ENCODE data around the gene SLC25A21. TPM values are rescaled to one million over a fixed set of nuclear protein-coding genes. Genes with fewer than 3 reads are reported as not detected.

SLC25A21 gene
- total RNA-seq, 1 experiment from 2014 or later: 7.1 TPM

GRCh38 chr14:37082449-37082848, 90.0 kb downstream of the SLC25A21 start:
- H4K91ac ChIP-seq (ENCODE audit: insufficient read length, low read depth, low read length): no peak overlapping the region
- no peaks in the 10 kb centered on the region for H3K79me1 ChIP-seq (ENCODE audit: insufficient read depth, low read depth, low read length, poor library complexity, severe bottlenecking)
- Mint-ChIP-seq H3K9me3 (no peaks in the 10 kb centered on the region), H3K27ac (no peak overlapping the region), H3K4me3 (no peak overlapping the region), H3K36me3 (ENCODE audit: insufficient read depth in 1 of 3, low read depth in 3 of 3) (no peaks in the 10 kb centered on the region), H3K27me3 (ENCODE audit: low read depth) (no peaks in the 10 kb centered on the region; the same call in 1 of the 2 replicates), H3K4me1 (no peaks in the 10 kb centered on the region)
- DNase-seq: no peak
- no peak for TF ChIP-seq CTCF (conservative IDR thresholded peaks at IDR 0.05)
- no peak overlapping the region for H2BK15ac ChIP-seq (ENCODE audit: low read depth, low read length)
- H3K79me2 ChIP-seq (ENCODE audit: insufficient read depth, low read length): no peaks in the 10 kb centered on the region
- H3K56ac ChIP-seq (ENCODE audit: insufficient read length, low read depth, low read length): no peak overlapping the region
- H3K27ac ChIP-seq (ENCODE audit: insufficient read length, low read depth, low read length): no peak overlapping the region
- no CpG with 5 or more reads among the region's 1 CpG for WGBS (ENCODE audit: extremely low coverage, insufficient read length, low lambda C conversion rate)
- no peak overlapping the region for H2BK120ac ChIP-seq (ENCODE audit: low read depth, low read length, poor library complexity, severe bottlenecking)
- H3K4ac ChIP-seq (ENCODE audit: low read depth, low read length): no peak overlapping the region
- H3K4me2 ChIP-seq (ENCODE audit: insufficient read depth, insufficient read length, low read length): no peak overlapping the region
- H4K8ac ChIP-seq (replicated peaks; ENCODE audit: insufficient read length, low read depth, low read length): no peak overlapping the region
- H2BK5ac ChIP-seq (ENCODE audit: insufficient read length, low read length): no peak overlapping the region
- H4K20me1 ChIP-seq (ENCODE audit: control insufficient read depth, insufficient read depth, insufficient read length): no peaks in the 10 kb centered on the region
- no peak overlapping the region for H4K5ac ChIP-seq (ENCODE audit: insufficient read length, low read depth, low read length)
- H2BK12ac ChIP-seq (ENCODE audit: insufficient read length, low read depth, low read length): no peak overlapping the region
- H3K23me2 ChIP-seq (ENCODE audit: insufficient read length, low read depth, low read length, poor library complexity, severe bottlenecking): no peaks in the 10 kb centered on the region
- no peak overlapping the region for H3K23ac ChIP-seq (ENCODE audit: insufficient read length, low read depth, low read length)
- H3K9ac ChIP-seq (ENCODE audit: extremely low read depth, insufficient read length, low read length): no peak overlapping the region
- H3K9me3 ChIP-seq (ENCODE audit: control insufficient read depth, low read depth, low read length): no peaks in the 10 kb centered on the region
- H2AK5ac ChIP-seq (ENCODE audit: insufficient read length, low read length): no peak overlapping the region
- H3K4me1 ChIP-seq (ENCODE audit: insufficient read depth, low read length): no peaks in the 10 kb centered on the region
- H3K14ac ChIP-seq (ENCODE audit: insufficient read depth, low read length): no peak overlapping the region
- H3T11ph ChIP-seq (ENCODE audit: low read length): no peak overlapping the region
- no peak overlapping the region for H2AFZ ChIP-seq (ENCODE audit: low read length)
- H3K18ac ChIP-seq (ENCODE audit: insufficient read length, low read depth, low read length): no peak overlapping the region
- H3K27me3 ChIP-seq (ENCODE audit: insufficient read depth, low read length): no peaks in the 10 kb centered on the region
- H2BK20ac ChIP-seq (ENCODE audit: low read depth, low read length, poor library complexity, severe bottlenecking): no peak overlapping the region

All from H9 (cell line).